Left lung (tissue), 10 donors: ENCODE measurements around the gene NCEH1. TPM values are rescaled to one million over a fixed set of nuclear protein-coding genes. Genes with fewer than 3 reads are reported as not detected.

ENCODE experiments used
- ATAC-seq: fragments of 200-7000 bp; cut with Tn5 transposase; one replicate; pipeline ENCODE4 v1.9.1; 2020; ENCODE audit warnings: moderate library complexity
- DNase-seq, 4 donors: peaks; one replicate each; pipeline ENCODE4 v3.0.0-alpha.2; 2013 to 2020
- H3K27ac ChIP-seq, 2 donors: fragments of 200-600 bp; sonication (generic) in 1 of 2; one replicate each; pipeline versions ENCODE4 v1.5.0 to v1.8.0; 2020 to 2021
- H3K27me3 ChIP-seq, 2 donors: fragments of 200-600 bp; sonication (generic) in 1 of 2; one replicate each; pipeline versions ENCODE4 v1.5.0 to v1.8.0; 2020 to 2021
- H3K36me3 ChIP-seq, 2 donors: fragments of 200-600 bp; sonication (generic) in 1 of 2; one replicate each; pipeline versions ENCODE4 v1.5.0 to v1.8.0; 2020 to 2021
- H3K4me1 ChIP-seq, 2 donors: fragments of 200-600 bp; one replicate each; pipeline ENCODE4 v1.8.0; 2021
- H3K4me3 ChIP-seq, 2 donors: fragments of 200-600 bp; sonication (generic) in 1 of 2; one replicate each; pipeline versions ENCODE4 v1.5.0 to v1.8.0; 2020 to 2021; ENCODE audit warnings: mild to moderate bottlenecking in 1 of 2
- H3K9me3 ChIP-seq, 2 donors: fragments of 200-600 bp; sonication (generic) in 1 of 2; one replicate each; pipeline versions ENCODE4 v1.5.0 to v1.8.0; 2020 to 2021
- CTCF ChIP-seq, 2 donors: fragments of 200-600 bp; sonication (generic) in 1 of 2; IDR thresholded peaks; one replicate each; pipeline versions ENCODE4 v1.5.0 to v1.8.0; 2021; ENCODE audit warnings: antibody characterized with exemption in 2 of 2
- intact Hi-C, 2 donors: fragments of 100-400 bp; cut with DNase I; formaldehyde crosslinking; loops; one replicate each; pipeline versions ENCODE4 v1.11.2 to v1.14.2; 2022
- polyA plus RNA-seq, 6 donors: library from polyadenylated mRNA; unstranded; fragments of 120-200 nt; gene quantifications; one replicate each; pipeline ENCODE4 v1.2.1, GENCODE V29; 2013; ENCODE audit not compliant: insufficient read length in 6 of 6
- total RNA-seq, 2 donors: library from RNA; stranded (reverse); fragmentation: NEBNext Ultra II Directional; extraction: Animal tissue kit (Norgen Biotek cat#: 25700); gene quantifications; one replicate each; pipeline ENCODE4 v1.2.1, GENCODE V29; 2021
- donor health status: DM: no; HTN: yes; CAD: no.
- donor health status: DM: no; HTN: no; CAD: no.

Gene NCEH1
- total and polyA plus RNA-seq, 8 donors, result 2.8 to 66.6 (median 3.3) TPM

GRCh38 chr3:172626021-172626640 lies 84.7 kb downstream of the NCEH1 start:
- Histone ChIP-seq H3K36me3 (no peaks in the 10 kb centered on the region), H3K27me3 (no peaks in the 10 kb centered on the region), H3K4me3 (no peak overlapping the region), H3K4me1 (peaks cover 8 to 29% of the 10 kb centered on the region in 2 donors), H3K9me3 (no peaks in the 10 kb centered on the region), H3K27ac (no peak overlapping the region)
- no peak for TF ChIP-seq CTCF (IDR thresholded peaks at IDR 0.05)
- no peak for DNase-seq
- ATAC-seq, result no peak
- intact Hi-C loops, result no loop called here

GRCh38 chr3:172625404-172625803 lies 85.5 kb downstream of the NCEH1 start:
- Histone ChIP-seq H3K4me3 (no peak overlapping the region), H3K36me3 (no peaks in the 10 kb centered on the region), H3K4me1 (peaks cover 8 to 29% of the 10 kb centered on the region in 2 donors), H3K27me3 (no peaks in the 10 kb centered on the region), H3K9me3 (no peaks in the 10 kb centered on the region), H3K27ac (no peak overlapping the region)
- TF ChIP-seq CTCF (IDR thresholded peaks at IDR 0.05), result no peak
- no peak for ATAC-seq
- intact Hi-C loops, result no loop called here
- no peak for DNase-seq

DNA sequence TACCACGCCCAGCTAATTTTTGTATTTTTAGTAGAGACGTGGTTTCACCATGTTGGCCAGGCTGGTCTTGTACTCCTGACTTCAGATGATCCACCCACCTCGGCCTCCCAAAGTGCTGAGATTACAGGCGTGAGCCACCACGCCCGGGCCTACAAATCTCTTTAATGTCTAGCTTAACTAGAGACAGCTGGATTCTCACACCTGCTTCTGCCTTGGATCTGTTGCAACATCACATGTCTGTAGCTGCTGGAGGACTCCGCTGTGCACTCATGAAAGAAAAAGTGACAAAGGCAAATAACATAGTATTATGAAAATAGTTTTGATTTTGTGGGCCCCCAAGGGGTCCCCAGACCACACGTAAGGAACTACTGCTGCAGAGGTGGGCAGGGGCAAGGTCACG lies 85.9 kb downstream of the NCEH1 start:
- intact Hi-C loops, result no loop called here
- TF ChIP-seq CTCF (IDR thresholded peaks at IDR 0.05), result no peak
- Histone ChIP-seq H3K9me3 (no peaks in the 10 kb centered on the region), H3K27ac (no peak overlapping the region), H3K36me3 (no peaks in the 10 kb centered on the region), H3K27me3 (no peaks in the 10 kb centered on the region), H3K4me3 (no peak overlapping the region), H3K4me1 (peaks cover 8 to 29% of the 10 kb centered on the region in 2 donors)
- DNase-seq (no peak), ATAC-seq (no peak)

DNA sequence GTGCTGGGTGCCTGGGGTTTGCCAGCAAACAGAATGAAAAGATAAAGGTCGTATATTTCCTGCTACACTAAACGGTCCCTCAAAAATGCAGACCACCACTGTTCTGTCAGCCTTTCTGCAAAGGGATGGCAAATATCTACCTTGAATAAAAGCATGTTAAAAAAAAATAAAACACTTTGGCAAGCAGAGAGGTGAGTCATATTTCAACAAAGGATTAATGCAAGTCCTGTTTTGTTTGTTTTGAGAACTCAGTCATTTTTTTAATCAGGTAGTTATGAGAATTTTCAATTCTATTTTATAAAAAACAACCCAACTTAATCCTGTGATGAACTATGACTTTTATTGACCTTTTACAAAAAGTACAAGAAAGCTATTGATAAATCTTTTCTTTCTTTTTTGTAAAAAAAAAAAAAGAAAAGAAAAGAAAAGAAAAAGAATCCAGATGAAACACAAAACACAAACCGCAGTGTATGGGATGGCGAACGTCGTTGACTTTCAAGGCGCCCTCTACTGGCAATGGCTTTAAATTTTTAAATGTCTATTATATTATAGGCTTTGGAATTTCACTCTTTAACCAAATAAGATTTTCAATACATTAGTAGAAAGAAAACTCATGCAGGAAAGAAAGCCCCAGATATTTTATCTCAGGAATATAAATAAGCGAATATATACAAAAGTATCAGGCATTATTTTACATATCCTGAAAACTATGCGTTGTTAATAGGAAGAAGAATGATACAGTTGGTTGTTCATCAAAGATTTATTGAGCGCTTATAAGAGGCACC lies 87.8 kb downstream of the NCEH1 start:
- ATAC-seq, result peak; percentile 72
- H3K27me3 ChIP-seq, result no peaks in the 10 kb centered on the region
- intact Hi-C loops, result no loop called here
- no peak overlapping the region for H3K4me3 ChIP-seq
- peak; percentile 37 to 74 for TF ChIP-seq CTCF (IDR thresholded peaks at IDR 0.05)
- peaks cover 8 to 29% of the 10 kb centered on the region in 2 donors for H3K4me1 ChIP-seq
- H3K9me3 ChIP-seq, result no peaks in the 10 kb centered on the region
- no peaks in the 10 kb centered on the region for H3K36me3 ChIP-seq
- DNase-seq, result peak in 1 of 4 donors; percentile 39
- no peak overlapping the region for H3K27ac ChIP-seq

DNA sequence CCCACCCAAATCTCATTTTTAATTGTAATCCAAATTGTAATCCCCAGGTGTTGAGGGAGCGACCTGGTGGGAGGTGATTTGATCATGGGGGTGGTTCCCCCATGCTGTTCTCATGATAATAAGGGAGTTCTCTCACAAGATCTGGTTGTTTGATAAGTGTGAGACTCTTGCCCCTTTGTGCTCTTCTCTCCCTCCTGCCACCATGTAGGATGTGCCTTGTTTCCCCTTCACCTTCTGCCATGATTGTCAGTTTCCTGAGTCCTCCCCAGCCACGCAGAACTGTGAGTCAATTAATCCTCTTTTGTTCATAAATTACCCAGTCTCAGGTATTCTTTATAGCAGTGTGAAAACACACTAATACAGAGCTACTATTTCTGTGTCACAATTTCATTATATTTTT lies 88.7 kb downstream of the NCEH1 start:
- no peaks in the 10 kb centered on the region for H3K9me3 ChIP-seq
- TF ChIP-seq CTCF (IDR thresholded peaks at IDR 0.05), result no peak
- no peak for ATAC-seq

More for the DNA sequence above, 88.7 kb downstream of the NCEH1 start:
- no peaks in the 10 kb centered on the region for H3K36me3 ChIP-seq
- no peak for DNase-seq
- intact Hi-C loops, result no loop called here
- H3K4me1 ChIP-seq, result peaks cover 3 to 25% of the 10 kb centered on the region in 2 donors
- no peak overlapping the region for H3K4me3 ChIP-seq
- H3K27ac ChIP-seq, result no peak overlapping the region
- no peaks in the 10 kb centered on the region for H3K27me3 ChIP-seq
